ENCODE results near the gene SMURF1. TPM values are rescaled to one million over a fixed set of nuclear protein-coding genes. Genes with fewer than 3 reads are reported as not detected.
A peak's percentile ranks its signal among the peaks of the same experiment; 100 is the strongest.

The SMURF1 gene
- total RNA-seq, 1 donor from 2014 or later = 34.4 TPM

DNA sequence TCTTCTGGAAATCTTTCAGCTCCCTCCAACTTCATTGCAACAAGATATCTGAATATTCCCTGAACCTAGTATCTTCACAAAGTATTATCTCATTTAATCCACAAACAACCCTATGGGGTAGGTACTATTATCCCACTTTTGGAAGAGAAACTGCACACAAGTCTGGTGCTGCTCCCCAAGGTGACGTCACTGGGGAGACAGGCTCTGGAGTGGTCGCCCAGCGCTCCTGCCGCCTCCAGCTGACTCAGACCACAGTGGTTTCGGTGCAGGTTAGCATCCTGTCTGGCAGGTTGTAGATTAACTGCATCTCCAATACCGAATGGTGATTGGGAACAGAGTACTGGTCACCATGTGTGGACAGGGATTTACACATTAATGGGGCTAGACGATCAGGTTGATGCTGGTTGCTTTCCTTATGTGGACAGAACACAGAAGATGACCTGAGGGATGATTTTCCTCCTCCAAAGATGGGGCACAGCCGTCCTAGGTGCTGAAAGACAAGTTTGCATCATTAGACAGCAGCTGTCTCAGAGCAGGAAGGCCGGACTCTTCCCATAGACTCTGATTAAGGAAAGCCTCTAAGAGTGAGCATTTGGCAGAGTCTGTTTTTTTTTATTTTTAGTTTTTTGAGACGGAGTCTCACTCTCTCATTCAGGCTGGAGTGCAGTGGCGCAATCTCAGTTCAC, 137.0 kb downstream of the SMURF1 start:
- no peak overlapping the region for H3K4me3 Mint-ChIP-seq
- peaks cover 57% of the 10 kb centered on the region for H3K36me3 Mint-ChIP-seq
- no peak for TF ChIP-seq CTCF (IDR thresholded peaks at IDR 0.05; ENCODE audit: unreplicated experiment)
- H3K9me3 Mint-ChIP-seq = no peaks in the 10 kb centered on the region
- no peaks in the 10 kb centered on the region for H3K27me3 Mint-ChIP-seq (ENCODE audit: low read depth)
- H3K27ac Mint-ChIP-seq = no peak overlapping the region
- H3K4me1 Mint-ChIP-seq = no peaks in the 10 kb centered on the region
- DNase-seq (ENCODE audit: low spot score in 2 of 2, unreplicated experiment in 2 of 2) = peak in 1 of 2 experiments; percentile 32

GRCh38 chr7:99005776-99006175, 138.1 kb downstream of the SMURF1 start:
- peaks cover 54% of the 10 kb centered on the region for H3K36me3 Mint-ChIP-seq
- H3K4me1 Mint-ChIP-seq = no peaks in the 10 kb centered on the region
- no peaks in the 10 kb centered on the region for H3K27me3 Mint-ChIP-seq (ENCODE audit: low read depth)
- DNase-seq (ENCODE audit: low spot score in 2 of 2, unreplicated experiment in 2 of 2) = peak in 1 of 2 experiments; percentile 24
- TF ChIP-seq CTCF (IDR thresholded peaks at IDR 0.05; ENCODE audit: unreplicated experiment) = no peak
- H3K27ac Mint-ChIP-seq = no peak overlapping the region
- H3K4me3 Mint-ChIP-seq = no peak overlapping the region
- H3K9me3 Mint-ChIP-seq = no peaks in the 10 kb centered on the region

DNA sequence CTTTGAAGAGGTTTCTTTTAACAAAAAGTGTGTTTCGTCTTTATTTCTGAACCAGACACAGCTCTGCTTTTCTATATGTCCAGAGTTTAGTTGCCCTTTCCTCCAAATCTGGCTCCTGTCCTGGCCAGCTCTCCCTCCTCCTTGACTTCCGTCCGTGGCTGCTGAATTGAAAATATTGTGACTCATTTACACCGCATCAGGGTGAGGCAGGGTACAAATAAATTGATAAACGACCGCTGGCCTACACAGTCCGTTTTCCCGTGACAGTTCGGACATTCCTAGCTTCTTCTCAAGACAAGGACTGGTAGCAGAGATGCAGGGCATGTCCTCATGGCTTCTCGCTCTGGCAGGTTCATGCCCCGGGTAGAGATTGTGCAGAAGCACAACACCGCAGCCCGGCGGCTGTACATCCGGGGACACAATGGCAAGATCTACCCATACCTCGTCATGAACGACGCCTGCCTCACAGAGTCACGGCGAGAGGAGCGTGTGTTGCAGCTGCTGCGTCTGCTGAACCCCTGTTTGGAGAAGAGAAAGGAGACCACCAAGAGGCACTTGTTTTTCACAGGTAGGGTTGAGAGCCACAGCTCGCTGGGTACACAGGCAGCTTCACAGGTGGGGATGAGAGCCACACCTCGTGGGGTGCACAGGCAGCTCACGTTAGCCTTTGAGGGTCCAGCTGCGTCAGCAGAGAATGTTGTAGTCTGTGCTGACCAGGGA, 139.0 kb downstream of the SMURF1 start:
- peaks cover 47% of the 10 kb centered on the region for H3K36me3 Mint-ChIP-seq

GRCh38 chr7:99004216-99004615, 139.7 kb downstream of the SMURF1 start:
- no peak for DNase-seq (ENCODE audit: low spot score in 2 of 2, unreplicated experiment in 2 of 2)
- no peaks in the 10 kb centered on the region for H3K9me3 Mint-ChIP-seq
- no peak overlapping the region for H3K27ac Mint-ChIP-seq
- H3K27me3 Mint-ChIP-seq (ENCODE audit: low read depth) = no peaks in the 10 kb centered on the region
- peaks cover 45% of the 10 kb centered on the region for H3K36me3 Mint-ChIP-seq
- H3K4me3 Mint-ChIP-seq = no peak overlapping the region
- no peak for TF ChIP-seq CTCF (IDR thresholded peaks at IDR 0.05; ENCODE audit: unreplicated experiment)
- H3K4me1 Mint-ChIP-seq = no peaks in the 10 kb centered on the region

More for the DNA sequence above, 139.0 kb downstream of the SMURF1 start:
- no peaks in the 10 kb centered on the region for H3K9me3 Mint-ChIP-seq
- no peak overlapping the region for H3K4me3 Mint-ChIP-seq
- H3K27me3 Mint-ChIP-seq (ENCODE audit: low read depth) = no peaks in the 10 kb centered on the region
- no peaks in the 10 kb centered on the region for H3K4me1 Mint-ChIP-seq
- no peak overlapping the region for H3K27ac Mint-ChIP-seq
- TF ChIP-seq CTCF (IDR thresholded peaks at IDR 0.05; ENCODE audit: unreplicated experiment) = no peak
- DNase-seq (ENCODE audit: low spot score in 2 of 2, unreplicated experiment in 2 of 2) = peak in 1 of 2 experiments; percentile 34

GRCh38 chr7:99003419-99003818, 140.5 kb downstream of the SMURF1 start:
- H3K9me3 Mint-ChIP-seq = no peaks in the 10 kb centered on the region
- no peak for TF ChIP-seq CTCF (IDR thresholded peaks at IDR 0.05; ENCODE audit: unreplicated experiment)
- H3K36me3 Mint-ChIP-seq = peaks cover 41% of the 10 kb centered on the region
- H3K4me1 Mint-ChIP-seq = no peaks in the 10 kb centered on the region
- H3K27ac Mint-ChIP-seq = no peak overlapping the region
- no peaks in the 10 kb centered on the region for H3K27me3 Mint-ChIP-seq (ENCODE audit: low read depth)
- DNase-seq (ENCODE audit: low spot score in 2 of 2, unreplicated experiment in 2 of 2) = no peak
- H3K4me3 Mint-ChIP-seq = no peak overlapping the region
